Activated T-cell treated with anti-CD3 and anti-CD28 coated beads for 4 hours (primary cell): ENCODE results near the gene LPP.
"Not testable (repeated sequence)": the region's sequence is repeated elsewhere in the genome, so short reads cannot be mapped to it uniquely, and the experiment has no call there.

Source experiments
- DNase-seq: peaks from one replicate; pipeline ENCODE4 v3.0.0-alpha.2; 2020

Gene LPP

GRCh38 chr3:188695241-188695640 lies 541.3 kb downstream of the LPP start:
- no peak for DNase-seq

GRCh38 chr3:188697127-188697526 lies 543.2 kb downstream of the LPP start:
- DNase-seq = no peak

- no peak for DNase-seq
These were observed 544.5 kb downstream of the LPP start for GRCh38 chr3:188698436-188698835.

GRCh38 chr3:188700501-188700900 lies 546.5 kb downstream of the LPP start:
- no peak for DNase-seq

GRCh38 chr3:188700918-188701317 lies 547.0 kb downstream of the LPP start:
- DNase-seq = no peak

- DNase-seq = no peak
These were observed 547.6 kb downstream of the LPP start for GRCh38 chr3:188701485-188701969.

- DNase-seq = not testable (repeated sequence)
These were observed 548.1 kb downstream of the LPP start for GRCh38 chr3:188702028-188702427.

- DNase-seq = no peak
These were observed 552.2 kb downstream of the LPP start for GRCh38 chr3:188706176-188706575.

GRCh38 chr3:188706599-188706998 lies 552.6 kb downstream of the LPP start:
- DNase-seq = no peak

GRCh38 chr3:188707381-188708288 lies 553.7 kb downstream of the LPP start:
- DNase-seq = no peak

GRCh38 chr3:188711881-188712247 lies 557.9 kb downstream of the LPP start:
- DNase-seq = no peak

- DNase-seq = no peak
These were observed 558.4 kb downstream of the LPP start for GRCh38 chr3:188712248-188712924.

- no peak for DNase-seq
These were observed 559.0 kb downstream of the LPP start for GRCh38 chr3:188712991-188713390.

- no peak for DNase-seq
These were observed 565.6 kb downstream of the LPP start for GRCh38 chr3:188719545-188719944.

- no peak for DNase-seq
These were observed 566.3 kb downstream of the LPP start for GRCh38 chr3:188720215-188720614.

GRCh38 chr3:188720636-188721035 lies 566.7 kb downstream of the LPP start:
- no peak for DNase-seq

GRCh38 chr3:188721312-188721711 lies 567.4 kb downstream of the LPP start:
- no peak for DNase-seq

- DNase-seq = no peak
These were observed 568.0 kb downstream of the LPP start for GRCh38 chr3:188721990-188722389.

- no peak for DNase-seq
These were observed 569.0 kb downstream of the LPP start for GRCh38 chr3:188722963-188723362.

GRCh38 chr3:188727052-188727451 lies 573.1 kb downstream of the LPP start:
- DNase-seq = no peak

GRCh38 chr3:188728371-188728896 lies 574.5 kb downstream of the LPP start:
- no peak for DNase-seq

GRCh38 chr3:188729422-188729821 lies 575.5 kb downstream of the LPP start:
- no peak for DNase-seq

- no peak for DNase-seq
These were observed 580.4 kb downstream of the LPP start for GRCh38 chr3:188734395-188734794.

- DNase-seq = no peak
These were observed 585.6 kb downstream of the LPP start for GRCh38 chr3:188739511-188739910.
